Measurements from ENCODE around the gene ST14. TPM values are rescaled to one million over a fixed set of nuclear protein-coding genes. Genes with fewer than 3 reads are reported as not detected.
A peak's percentile ranks its signal among the peaks of the same experiment; 100 is the strongest.

The ST14 gene
- total and polyA plus RNA-seq, 12 donors, result 0.17 to 41.0 (median 10.4) TPM

DNA sequence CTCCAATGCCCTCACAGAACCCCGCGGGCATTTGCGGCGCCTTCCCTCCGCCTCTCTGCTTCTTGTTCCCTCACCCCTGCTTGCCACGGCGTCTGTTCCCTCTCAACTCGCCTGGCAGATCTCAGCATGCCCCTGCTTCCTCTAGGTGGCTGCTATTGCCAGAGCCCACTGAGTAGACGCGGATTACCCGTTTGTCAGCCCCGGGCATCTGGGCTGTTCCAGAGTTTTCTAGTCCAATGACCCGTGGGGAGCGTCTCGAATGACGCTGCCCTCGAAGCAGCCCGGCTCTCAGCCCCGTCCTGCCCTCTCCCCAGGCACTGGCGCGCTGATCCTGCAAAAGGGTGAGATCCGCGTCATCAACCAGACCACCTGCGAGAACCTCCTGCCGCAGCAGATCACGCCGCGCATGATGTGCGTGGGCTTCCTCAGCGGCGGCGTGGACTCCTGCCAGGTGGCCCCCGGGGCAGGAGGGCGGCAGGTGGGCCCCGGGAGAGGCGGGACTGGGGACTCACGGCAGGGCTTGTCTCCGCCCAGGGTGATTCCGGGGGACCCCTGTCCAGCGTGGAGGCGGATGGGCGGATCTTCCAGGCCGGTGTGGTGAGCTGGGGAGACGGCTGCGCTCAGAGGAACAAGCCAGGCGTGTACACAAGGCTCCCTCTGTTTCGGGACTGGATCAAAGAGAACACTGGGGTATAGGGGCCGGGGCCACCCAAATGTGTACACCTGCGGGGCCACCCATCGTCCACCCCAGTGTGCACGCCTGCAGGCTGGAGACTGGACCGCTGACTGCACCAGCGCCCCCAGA, 49.7 kb downstream of the ST14 start:
- Histone ChIP-seq H3K4me1 (replicated peaks in 1 of 2) (no peaks in the 10 kb centered on the region), H3K27ac (no peak overlapping the region), H3K36me3 (replicated peaks in 1 of 2) (no peaks in the 10 kb centered on the region), H3K4me3 (no peak overlapping the region), H3K9me3 (replicated peaks in 1 of 3) (no peaks in the 10 kb centered on the region), H3K27me3 (no peaks in the 10 kb centered on the region)
- no peak for TF ChIP-seq POLR2A (IDR thresholded peaks at IDR 0.05)
- TF ChIP-seq, protein P1, sequence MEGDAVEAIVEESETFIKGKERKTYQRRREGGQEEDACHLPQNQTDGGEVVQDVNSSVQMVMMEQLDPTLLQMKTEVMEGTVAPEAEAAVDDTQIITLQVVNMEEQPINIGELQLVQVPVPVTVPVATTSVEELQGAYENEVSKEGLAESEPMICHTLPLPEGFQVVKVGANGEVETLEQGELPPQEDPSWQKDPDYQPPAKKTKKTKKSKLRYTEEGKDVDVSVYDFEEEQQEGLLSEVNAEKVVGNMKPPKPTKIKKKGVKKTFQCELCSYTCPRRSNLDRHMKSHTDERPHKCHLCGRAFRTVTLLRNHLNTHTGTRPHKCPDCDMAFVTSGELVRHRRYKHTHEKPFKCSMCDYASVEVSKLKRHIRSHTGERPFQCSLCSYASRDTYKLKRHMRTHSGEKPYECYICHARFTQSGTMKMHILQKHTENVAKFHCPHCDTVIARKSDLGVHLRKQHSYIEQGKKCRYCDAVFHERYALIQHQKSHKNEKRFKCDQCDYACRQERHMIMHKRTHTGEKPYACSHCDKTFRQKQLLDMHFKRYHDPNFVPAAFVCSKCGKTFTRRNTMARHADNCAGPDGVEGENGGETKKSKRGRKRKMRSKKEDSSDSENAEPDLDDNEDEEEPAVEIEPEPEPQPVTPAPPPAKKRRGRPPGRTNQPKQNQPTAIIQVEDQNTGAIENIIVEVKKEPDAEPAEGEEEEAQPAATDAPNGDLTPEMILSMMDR (IDR thresholded peaks at IDR 0.05), result no peak
- WGBS, 4 donors, result 86 to 93% (median 91%) methylated on average over 31 to 53 of the region's 53 CpGs
- intact Hi-C loops (cut with DNase I), result no loop called here
- peak in 4 of 7 donors; percentile 4 to 25 (median 14) for DNase-seq

GRCh38 chr11:130209954-130210854, 50.6 kb downstream of the ST14 start:
- TF ChIP-seq, protein P1 (IDR thresholded peaks at IDR 0.05), result no peak
- no peak for TF ChIP-seq POLR2A (IDR thresholded peaks at IDR 0.05)
- H3K36me3 ChIP-seq (replicated peaks in 1 of 2), result no peaks in the 10 kb centered on the region
- no peak overlapping the region for H3K27ac ChIP-seq
- intact Hi-C loops (cut with DNase I), result loop anchor here (5.0 to 10.0 kb wide), 2 partner anchors 105 to 217 kb away; partner anchors contain the start of genes ADAMTS8 (in 2 of the 2) and ZBTB44 (in 1 of the 2)
- no peaks in the 10 kb centered on the region for H3K9me3 ChIP-seq (replicated peaks in 1 of 3)
- H3K27me3 ChIP-seq, result no peaks in the 10 kb centered on the region
- H3K4me1 ChIP-seq (replicated peaks in 1 of 2), result no peaks in the 10 kb centered on the region
- peak in 3 of 7 donors; percentile 9 to 25 (median 14) for DNase-seq
- WGBS, 4 donors, result 80 to 88% (median 82%) methylated on average over 21 to 23 of the region's 23 CpGs
- no peak overlapping the region for H3K4me3 ChIP-seq

DNA sequence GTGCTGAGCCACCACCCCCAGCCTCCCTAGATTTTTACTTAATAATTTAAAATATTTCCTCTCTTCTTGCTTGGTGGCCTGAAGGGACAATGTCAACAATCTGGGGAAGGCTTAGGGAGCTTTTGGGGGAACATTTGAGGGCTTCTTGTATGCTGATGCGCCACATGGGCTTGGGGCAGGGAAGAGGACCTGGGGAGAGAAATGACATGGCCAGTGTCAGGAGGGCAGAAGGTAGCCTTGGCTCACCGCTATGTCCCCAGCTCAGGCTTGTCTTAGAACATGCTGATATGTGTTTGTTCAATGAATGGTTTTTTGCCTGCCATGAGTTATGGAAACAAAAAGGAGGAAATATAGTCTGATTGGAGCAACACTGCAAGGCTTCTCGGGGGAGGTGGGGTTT, 51.6 kb downstream of the ST14 start:
- no peaks in the 10 kb centered on the region for H3K9me3 ChIP-seq (replicated peaks in 1 of 3)
- 85 to 90% (median 88%) methylated on average over 3 of the region's 3 CpGs for WGBS, 4 donors
- no peak overlapping the region for H3K27ac ChIP-seq
- no peak overlapping the region for H3K4me3 ChIP-seq
- TF ChIP-seq POLR2A (IDR thresholded peaks at IDR 0.05), result no peak
- TF ChIP-seq, protein P1 (IDR thresholded peaks at IDR 0.05), result no peak
- no peaks in the 10 kb centered on the region for H3K27me3 ChIP-seq
- intact Hi-C loops (cut with DNase I), result loop anchor here (5.0 to 10.0 kb wide), 2 partner anchors 104 to 216 kb away; partner anchors contain the start of genes ADAMTS8 (in 2 of the 2) and ZBTB44 (in 1 of the 2)
- DNase-seq, result peak in 3 of 7 donors; percentile 4 to 23 (median 11)
- H3K36me3 ChIP-seq (replicated peaks in 1 of 2), result no peaks in the 10 kb centered on the region
- H3K4me1 ChIP-seq (replicated peaks in 1 of 2), result no peaks in the 10 kb centered on the region

Data from adrenal gland (tissue), 12 donors.